HG02973 (cell line): ENCODE data around the gene SECTM1.

Experiments
- ATAC-seq: cut with Tn5 transposase; IDR thresholded peaks from one replicate; pipeline ENCODE4 v1.9.1; 2021; ENCODE audit warnings: moderate library complexity; ENCODE audit not compliant: unreplicated experiment

Gene SECTM1

GRCh38 chr17:82283208-82283749, 50.3 kb downstream of the SECTM1 start:
- no peak for ATAC-seq

DNA sequence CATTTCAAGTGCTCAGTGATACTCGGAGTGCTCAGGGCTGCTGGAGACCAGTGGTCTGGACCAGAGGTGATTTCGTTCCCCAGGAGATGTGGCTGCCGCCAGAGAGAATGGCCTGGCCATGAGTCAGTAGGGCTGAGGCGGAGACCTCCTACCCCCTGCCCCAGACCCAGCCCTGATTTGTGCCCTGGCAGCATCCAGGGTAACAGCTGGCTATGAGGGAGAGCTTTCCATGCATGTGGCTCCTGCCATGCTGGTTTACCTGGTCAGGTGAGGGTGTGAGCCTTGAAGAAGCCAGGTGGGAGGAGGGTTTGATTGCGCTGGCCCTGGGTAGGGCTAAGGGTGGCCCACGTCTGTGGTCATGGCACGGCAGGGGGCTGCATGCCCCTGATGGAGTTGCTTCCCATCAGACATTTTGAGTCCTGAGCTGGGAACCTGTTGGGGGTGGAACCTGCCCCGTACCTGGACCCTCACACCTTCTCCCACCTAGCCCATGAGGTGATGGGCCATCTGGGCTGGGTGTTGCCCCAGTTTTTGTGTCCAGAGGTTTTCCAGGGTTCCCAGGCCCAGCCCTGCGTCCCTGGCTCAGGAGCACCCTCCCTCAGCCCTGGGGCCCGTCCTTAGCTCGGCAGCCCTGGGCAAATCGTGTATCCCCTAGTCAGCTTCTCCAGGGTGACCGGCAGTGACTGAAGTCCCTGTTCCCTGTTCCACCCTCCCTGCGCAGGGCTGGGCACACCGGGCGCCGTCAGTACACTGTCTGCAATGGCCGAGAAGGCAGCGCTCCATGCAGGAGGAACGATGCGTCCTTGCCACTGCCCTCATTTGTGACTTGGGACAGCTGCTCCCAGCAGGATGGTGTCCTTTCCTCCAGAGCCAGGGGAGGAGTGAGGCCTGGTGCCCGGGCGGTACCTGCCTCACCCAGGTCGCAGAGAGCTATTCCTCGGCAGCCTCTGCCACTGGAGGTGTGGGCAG, 51.0 kb downstream of the SECTM1 start:
- ATAC-seq, result no peak

DNA sequence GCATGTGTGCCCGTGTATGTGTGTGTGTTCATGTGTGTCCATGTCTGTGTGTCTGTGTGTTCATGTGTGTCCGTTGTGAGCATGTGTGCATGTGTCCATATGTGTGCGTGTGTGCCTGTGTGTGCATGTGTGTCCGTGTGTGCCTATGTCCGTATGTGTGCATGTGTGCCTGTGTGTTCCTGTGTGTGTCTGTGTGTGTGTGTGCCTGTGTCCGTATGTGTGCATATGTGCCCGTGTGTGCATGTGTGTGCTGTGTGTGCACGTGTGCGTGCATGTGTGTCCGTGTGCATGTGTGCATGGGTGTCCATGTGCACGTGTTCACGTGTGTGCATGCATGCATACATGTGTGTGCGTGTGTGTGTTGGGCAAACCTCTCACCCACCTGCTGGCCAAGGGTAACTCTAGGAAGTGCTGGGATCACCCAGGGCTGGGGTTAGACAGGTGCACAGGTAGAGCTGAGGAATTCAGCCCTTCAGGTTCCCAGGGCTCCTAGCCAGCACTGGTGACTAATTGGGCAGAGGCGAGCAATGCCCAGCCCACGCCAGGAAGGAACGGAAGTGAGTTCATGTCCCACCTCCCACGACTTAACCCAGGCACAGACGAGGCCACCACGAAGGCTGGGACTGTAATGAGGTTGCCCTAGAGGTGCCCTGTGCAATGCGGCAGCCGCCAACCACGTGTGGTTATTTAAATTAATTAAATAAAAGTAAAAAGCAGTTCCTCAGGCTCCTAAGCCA, 51.9 kb downstream of the SECTM1 start:
- ATAC-seq, result no peak

DNA sequence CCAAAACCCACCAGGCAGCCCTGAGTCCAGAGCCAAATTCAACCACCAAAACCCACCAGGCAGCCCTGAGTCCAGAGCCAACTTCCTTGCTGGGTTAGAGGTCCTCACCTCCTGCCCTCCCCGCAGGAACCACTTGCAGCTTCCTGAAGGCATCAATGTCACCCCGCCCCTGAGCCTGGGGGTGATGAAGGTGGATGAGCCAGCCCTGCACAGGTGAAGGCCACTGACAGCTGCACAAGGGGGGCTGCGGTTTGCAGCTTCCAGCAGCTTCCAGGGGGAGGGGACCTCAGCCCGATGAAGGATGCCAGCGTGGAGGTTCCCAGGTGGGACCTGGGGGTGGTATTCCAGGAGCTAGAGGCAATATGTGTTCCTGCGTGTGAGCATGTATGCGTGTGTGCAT, 52.5 kb downstream of the SECTM1 start:
- no peak for ATAC-seq

DNA sequence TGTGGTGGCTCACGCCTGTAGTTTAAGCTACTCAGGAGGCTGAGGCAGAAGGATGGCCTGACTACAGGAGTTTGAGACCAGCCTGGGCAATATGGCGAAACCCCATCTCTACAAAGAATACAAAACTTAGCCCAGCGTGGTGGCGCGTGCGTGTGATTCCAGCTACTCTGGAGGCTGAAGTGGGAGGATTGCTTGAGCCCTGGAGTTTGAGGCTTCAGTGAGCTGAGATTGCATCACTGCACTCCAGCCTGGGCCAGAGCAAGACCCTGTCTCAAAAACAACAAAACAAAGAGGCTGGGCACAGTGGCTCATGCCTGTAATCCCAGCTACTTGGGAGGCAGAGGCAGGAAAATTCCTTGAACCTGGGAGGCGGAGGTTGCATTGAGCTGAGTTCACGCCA, 53.0 kb downstream of the SECTM1 start:
- no peak for ATAC-seq

DNA sequence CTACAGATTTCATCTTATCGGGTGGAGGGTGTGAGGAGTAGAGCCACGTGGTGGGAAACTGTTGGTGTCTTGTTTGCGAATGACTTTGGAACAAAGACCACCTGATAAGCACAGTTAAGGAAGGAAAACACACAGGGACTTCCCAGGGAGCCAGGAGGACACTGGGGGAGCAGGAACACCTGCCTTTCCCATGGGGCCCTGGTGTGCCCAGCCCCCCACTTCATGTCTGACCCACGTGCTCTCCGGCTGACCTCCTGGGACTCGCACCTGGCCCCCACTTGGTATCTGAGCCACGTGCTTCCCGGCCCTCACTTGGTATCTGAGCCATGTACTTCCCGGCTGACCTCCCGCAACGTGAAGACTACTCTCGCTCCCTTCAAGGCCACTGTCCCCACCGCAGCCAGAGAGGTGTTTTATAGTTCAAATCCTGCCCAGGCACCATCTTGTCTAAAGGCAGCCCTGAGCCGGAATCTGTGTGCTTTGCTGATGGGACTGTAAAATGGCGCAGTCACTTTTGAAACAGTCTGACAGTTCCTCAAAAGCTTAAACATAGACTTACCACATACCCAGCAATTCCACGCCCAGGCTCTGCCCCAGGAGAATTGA, 54.7 kb downstream of the SECTM1 start:
- no peak for ATAC-seq

GRCh38 chr17:82278308-82278707, 55.3 kb downstream of the SECTM1 start:
- ATAC-seq, result no peak

- ATAC-seq, result no peak
Observed at GRCh38 chr17:82277851-82278250, 55.7 kb downstream of the SECTM1 start.

DNA sequence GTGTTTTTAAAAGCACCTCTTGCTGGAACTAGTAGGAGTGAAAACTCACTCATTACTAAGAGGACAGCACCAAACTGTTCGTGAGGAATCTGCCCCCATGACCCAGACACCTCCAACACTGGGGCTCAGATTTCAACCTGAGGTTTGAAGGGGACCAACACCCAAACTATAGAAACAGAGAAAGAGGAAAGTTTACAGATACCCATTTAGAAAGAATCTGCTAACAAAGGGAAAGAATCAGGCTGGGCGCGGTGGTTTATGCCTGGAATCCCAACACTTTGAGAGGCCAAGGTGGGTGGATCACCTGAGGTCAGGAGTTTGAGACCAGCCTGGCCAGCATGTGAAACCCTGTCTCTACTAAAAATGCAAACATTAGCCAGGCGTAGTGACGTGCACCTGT, 56.6 kb downstream of the SECTM1 start:
- no peak for ATAC-seq

GRCh38 chr17:82275326-82275725, 58.2 kb downstream of the SECTM1 start:
- no peak for ATAC-seq

GRCh38 chr17:82274134-82275020, 59.2 kb downstream of the SECTM1 start:
- no peak for ATAC-seq

- ATAC-seq, result peak; percentile 61
Observed at GRCh38 chr17:82273327-82274133, 60.0 kb downstream of the SECTM1 start, which contains the start of gene CSNK1D. Gene CSNK1D, minus strand, starts transcription at chr17:82273700. Its CDS starts 319 bp downstream, at chr17:82273381.

DNA sequence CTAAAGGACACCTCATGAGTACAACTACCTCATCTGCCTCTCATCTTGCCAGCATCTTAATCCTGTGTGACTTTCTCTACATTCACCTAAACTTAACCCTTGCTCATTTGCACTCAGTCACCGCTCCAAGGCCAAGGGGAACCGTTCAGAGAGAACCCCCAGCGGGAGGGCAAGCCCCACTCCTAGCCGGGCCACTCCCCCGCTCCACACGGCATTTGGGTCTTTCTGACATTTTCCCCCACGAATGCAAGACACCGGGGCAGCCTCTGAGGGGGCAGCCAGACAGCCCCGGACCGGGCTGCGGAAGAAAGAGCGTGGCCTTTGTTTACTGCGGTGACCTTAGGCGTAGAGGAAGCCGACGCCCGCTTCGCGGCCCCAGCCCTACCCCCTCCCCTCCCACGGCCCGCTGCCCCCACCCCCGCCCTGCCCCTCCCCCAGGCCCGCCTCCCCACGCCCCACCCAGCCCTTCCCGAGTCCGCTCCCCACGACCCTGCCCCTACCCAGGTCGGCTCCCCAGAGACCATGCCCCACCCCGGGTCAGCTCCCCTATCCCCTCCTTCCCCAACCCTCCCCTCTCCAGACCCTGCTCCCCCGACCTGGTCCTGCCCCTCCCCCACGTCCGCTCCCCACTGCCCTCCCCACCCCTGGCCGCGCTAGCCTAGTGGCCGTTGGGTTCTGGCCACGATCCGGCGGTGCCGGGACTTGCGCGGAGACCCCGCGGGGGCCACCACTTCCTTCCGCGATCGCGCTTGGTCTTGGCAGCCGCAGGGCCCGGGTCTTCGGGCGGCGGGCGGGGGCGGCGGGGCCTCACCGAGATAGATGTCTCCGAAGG, 60.9 kb downstream of the SECTM1 start:
- ATAC-seq, result peak; percentile 11

- no peak for ATAC-seq
Observed at GRCh38 chr17:82271401-82271800, 62.2 kb downstream of the SECTM1 start.
